ENCODE data around the gene TCF3. TPM values are rescaled to one million over a fixed set of nuclear protein-coding genes. Genes with fewer than 3 reads are reported as not detected.

TCF3 gene
- total and polyA plus RNA-seq, 2 experiments from 2014 or later, result 76.7 to 125 TPM

DNA sequence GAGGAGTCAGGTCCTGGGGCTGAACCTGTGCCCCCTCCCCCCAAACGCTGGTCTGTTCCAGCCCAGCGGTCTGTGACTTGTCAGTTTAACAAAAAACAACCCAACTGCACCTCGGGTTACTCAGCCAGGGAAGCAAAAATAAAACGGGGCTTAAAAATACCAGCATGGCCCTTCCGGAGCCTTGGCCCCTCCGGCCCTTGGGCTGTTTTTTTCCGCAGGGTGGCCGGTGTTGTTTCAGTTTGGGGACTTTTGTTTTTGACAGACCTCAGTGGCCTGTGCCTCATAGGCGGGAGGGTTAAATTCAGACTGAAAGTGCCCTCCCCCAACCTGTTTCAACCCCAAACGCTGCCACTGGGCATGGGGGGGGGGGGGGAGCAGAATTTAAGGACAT lies 4.0 kb downstream of the TCF3 start:
- no peak for DNase-seq (ENCODE audit: low spot score)
- Histone ChIP-seq H4K20me1 (ENCODE audit: insufficient read depth, poor library complexity, severe bottlenecking) (peaks cover 31% of the 10 kb centered on the region), H3K9me3 (ENCODE audit: low read depth) (no peaks in the 10 kb centered on the region), H3K4me3 (no peak overlapping the region), H2AFZ (no peak overlapping the region), H3K9me2 (replicated peaks; ENCODE audit: insufficient read depth) (no peaks in the 10 kb centered on the region), H3K4me2 (no peak overlapping the region), H3K36me3 (replicated peaks; ENCODE audit: insufficient read depth, low read depth) (no peaks in the 10 kb centered on the region), H3K79me2 (peaks cover 61% of the 10 kb centered on the region), H3K27me3 (no peaks in the 10 kb centered on the region), H3K4me1 (ENCODE audit: insufficient read depth) (peaks cover 12% of the 10 kb centered on the region), H3K27ac (no peak overlapping the region)
- no peak for TF ChIP-seq EZH2phosphoT487 (IDR thresholded peaks at IDR 0.05; ENCODE audit: low read depth, severe bottlenecking, unreplicated experiment)
- TF ChIP-seq, protein P1, sequence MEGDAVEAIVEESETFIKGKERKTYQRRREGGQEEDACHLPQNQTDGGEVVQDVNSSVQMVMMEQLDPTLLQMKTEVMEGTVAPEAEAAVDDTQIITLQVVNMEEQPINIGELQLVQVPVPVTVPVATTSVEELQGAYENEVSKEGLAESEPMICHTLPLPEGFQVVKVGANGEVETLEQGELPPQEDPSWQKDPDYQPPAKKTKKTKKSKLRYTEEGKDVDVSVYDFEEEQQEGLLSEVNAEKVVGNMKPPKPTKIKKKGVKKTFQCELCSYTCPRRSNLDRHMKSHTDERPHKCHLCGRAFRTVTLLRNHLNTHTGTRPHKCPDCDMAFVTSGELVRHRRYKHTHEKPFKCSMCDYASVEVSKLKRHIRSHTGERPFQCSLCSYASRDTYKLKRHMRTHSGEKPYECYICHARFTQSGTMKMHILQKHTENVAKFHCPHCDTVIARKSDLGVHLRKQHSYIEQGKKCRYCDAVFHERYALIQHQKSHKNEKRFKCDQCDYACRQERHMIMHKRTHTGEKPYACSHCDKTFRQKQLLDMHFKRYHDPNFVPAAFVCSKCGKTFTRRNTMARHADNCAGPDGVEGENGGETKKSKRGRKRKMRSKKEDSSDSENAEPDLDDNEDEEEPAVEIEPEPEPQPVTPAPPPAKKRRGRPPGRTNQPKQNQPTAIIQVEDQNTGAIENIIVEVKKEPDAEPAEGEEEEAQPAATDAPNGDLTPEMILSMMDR (IDR thresholded peaks at IDR 0.05; ENCODE audit: poor library complexity), result no peak
- no peak for TF ChIP-seq EZH2 (IDR thresholded peaks at IDR 0.05; ENCODE audit: borderline replicate concordance)
- WGBS (ENCODE audit: low lambda C conversion rate, missing lambda C conversion rate), result 91% methylated on average over 10 of the region's 10 CpGs

DNA sequence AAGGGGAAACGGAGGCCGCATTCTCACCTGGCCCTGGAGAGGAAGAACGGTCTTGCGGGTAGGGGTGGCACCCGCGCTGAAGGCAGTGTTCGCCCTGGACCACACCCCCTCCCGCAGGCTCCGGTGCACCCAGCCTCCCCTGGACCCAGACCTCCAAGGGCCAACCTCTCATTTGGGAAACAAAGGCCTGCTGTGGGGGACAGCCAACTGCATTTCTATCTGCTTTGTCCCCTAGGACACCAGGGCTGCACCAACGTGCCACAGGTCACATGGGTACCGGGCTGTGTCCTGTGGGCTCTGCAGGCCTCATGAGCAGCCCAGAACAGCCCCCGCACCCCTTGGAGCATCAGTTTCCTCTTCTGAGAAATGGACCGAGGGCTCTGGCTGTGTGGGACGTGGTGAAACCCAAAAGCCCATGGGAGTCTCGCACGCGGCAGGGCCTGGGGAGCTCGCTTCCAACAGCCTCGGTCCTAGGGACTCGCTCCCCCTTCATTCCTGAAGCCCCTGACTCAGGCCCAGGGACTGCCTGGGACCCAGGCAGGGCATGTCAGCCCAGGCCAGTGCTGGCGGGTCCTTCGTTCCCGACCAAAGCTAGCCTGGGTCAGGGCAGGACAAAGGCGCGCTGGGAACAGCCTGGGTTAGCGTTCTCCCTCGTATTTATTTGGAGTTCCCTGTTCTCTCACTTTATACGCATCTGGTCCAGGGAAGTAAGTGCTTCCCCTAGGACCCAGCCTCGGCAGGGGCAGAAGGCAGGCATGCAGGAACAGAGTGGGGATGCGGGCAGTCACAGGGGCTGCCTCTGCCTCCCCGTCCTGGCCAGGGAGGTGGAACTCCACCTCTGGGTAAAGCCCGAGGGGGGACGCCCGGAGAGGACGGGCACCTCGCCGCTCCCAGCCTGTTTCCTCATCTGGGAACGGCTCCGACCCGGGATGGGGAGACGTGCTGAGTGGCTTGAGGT lies 4.6 kb downstream of the TCF3 start:
- Histone ChIP-seq H3K4me2 (no peak overlapping the region), H3K4me3 (no peak overlapping the region), H3K27me3 (no peaks in the 10 kb centered on the region), H3K79me2 (peaks cover 62% of the 10 kb centered on the region), H3K36me3 (replicated peaks; ENCODE audit: insufficient read depth, low read depth) (no peaks in the 10 kb centered on the region), H4K20me1 (ENCODE audit: insufficient read depth, poor library complexity, severe bottlenecking) (peaks cover 31% of the 10 kb centered on the region), H3K4me1 (ENCODE audit: insufficient read depth) (peaks cover 9% of the 10 kb centered on the region), H3K9me3 (ENCODE audit: low read depth) (no peaks in the 10 kb centered on the region), H3K27ac (no peak overlapping the region), H2AFZ (no peak overlapping the region), H3K9me2 (replicated peaks; ENCODE audit: insufficient read depth) (no peaks in the 10 kb centered on the region)
- no peak for DNase-seq (ENCODE audit: low spot score)
- TF ChIP-seq, protein P1 (IDR thresholded peaks at IDR 0.05; ENCODE audit: poor library complexity), result no peak
- TF ChIP-seq EZH2phosphoT487 (IDR thresholded peaks at IDR 0.05; ENCODE audit: low read depth, severe bottlenecking, unreplicated experiment) (no peak), EZH2 (IDR thresholded peaks at IDR 0.05; ENCODE audit: borderline replicate concordance) (no peak)
- WGBS (ENCODE audit: low lambda C conversion rate, missing lambda C conversion rate), result 93% methylated on average over 37 of the region's 41 CpGs

DNA sequence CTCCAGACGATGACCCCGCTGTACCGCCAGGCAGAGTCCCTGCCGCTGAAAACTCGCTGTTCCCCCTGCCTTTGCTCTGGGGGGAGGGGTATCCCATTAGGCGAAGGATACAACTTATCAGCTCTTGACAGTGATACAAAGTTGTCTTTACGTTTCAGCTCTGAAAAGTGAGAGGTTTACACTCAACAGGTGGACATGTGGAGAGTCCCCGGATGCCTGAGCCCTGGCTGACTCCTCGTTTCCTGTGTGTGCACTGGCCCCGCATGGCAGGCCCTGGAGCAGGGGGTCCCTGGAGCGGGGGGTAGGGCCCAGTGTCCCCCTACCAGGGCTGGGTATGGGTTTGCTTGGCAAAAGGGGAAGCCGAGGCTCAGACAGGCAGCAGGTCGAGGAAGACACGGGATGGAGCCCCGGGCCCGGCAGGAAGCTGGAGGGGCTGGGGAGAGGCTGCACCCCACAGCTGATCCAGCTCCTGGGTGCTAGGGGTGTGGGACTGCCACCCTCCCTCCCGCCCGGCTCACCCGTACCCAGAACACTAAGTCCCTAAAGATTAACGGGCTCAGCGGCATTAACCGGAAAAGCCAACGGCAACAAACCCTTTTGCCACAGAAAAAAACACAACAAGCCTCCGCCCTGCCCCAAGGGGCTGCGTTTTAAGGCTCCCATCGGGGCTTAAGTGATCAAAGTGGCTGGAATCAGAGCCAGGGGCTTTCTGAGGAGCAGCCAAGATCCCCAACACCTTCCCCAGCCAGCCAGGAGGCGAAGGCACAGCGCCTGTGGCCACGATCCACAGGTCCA lies 5.6 kb downstream of the TCF3 start:
- Histone ChIP-seq H3K79me2 (peaks cover 63% of the 10 kb centered on the region), H3K9me2 (replicated peaks; ENCODE audit: insufficient read depth) (no peaks in the 10 kb centered on the region), H3K9me3 (ENCODE audit: low read depth) (no peaks in the 10 kb centered on the region), H3K27me3 (no peaks in the 10 kb centered on the region), H3K36me3 (replicated peaks; ENCODE audit: insufficient read depth, low read depth) (no peaks in the 10 kb centered on the region), H3K4me1 (ENCODE audit: insufficient read depth) (peaks cover 9% of the 10 kb centered on the region), H3K4me3 (no peak overlapping the region), H4K20me1 (ENCODE audit: insufficient read depth, poor library complexity, severe bottlenecking) (peaks cover 31% of the 10 kb centered on the region), H3K4me2 (no peak overlapping the region), H2AFZ (no peak overlapping the region), H3K27ac (no peak overlapping the region)
- 85% methylated on average over 28 of the region's 29 CpGs for WGBS (ENCODE audit: low lambda C conversion rate, missing lambda C conversion rate)
- no peak for TF ChIP-seq EZH2phosphoT487 (IDR thresholded peaks at IDR 0.05; ENCODE audit: low read depth, severe bottlenecking, unreplicated experiment)
- no peak for DNase-seq (ENCODE audit: low spot score)

All from hepatocyte (in vitro differentiated cells).